GOT3 (cell line): ENCODE measurements around the gene GRIK4.

Experiments
- DNase-seq: peaks from one replicate; lab custom pipeline; 2025; ENCODE audit warnings: mixed read lengths; lab: John Stamatoyannopoulos, UW

GRIK4 gene

GRCh38 chr11:120510406-120511115, 987 bp upstream of the GRIK4 start:
- no peak for DNase-seq

- no peak for DNase-seq
Observed at GRCh38 chr11:120511820-120512738, 531 bp downstream of the GRIK4 start.

- DNase-seq: no peak
Observed at GRCh38 chr11:120512739-120513435, 1.3 kb downstream of the GRIK4 start.

GRCh38 chr11:120513436-120514315, 2.1 kb downstream of the GRIK4 start:
- no peak for DNase-seq

GRCh38 chr11:120514541-120515121, 3.1 kb downstream of the GRIK4 start:
- DNase-seq: no peak

- no peak for DNase-seq
Observed at GRCh38 chr11:120515186-120515723, 3.7 kb downstream of the GRIK4 start.

- no peak for DNase-seq
Observed at GRCh38 chr11:120516461-120517389, 5.2 kb downstream of the GRIK4 start.

- no peak for DNase-seq
Observed at GRCh38 chr11:120517390-120517761, 5.8 kb downstream of the GRIK4 start.

- no peak for DNase-seq
Observed at GRCh38 chr11:120517801-120518291, 6.3 kb downstream of the GRIK4 start.

- DNase-seq: no peak
Observed at GRCh38 chr11:120518356-120518755, 6.8 kb downstream of the GRIK4 start.

- no peak for DNase-seq
Observed at GRCh38 chr11:120519474-120519873, 7.9 kb downstream of the GRIK4 start.

GRCh38 chr11:120520091-120520822, 8.7 kb downstream of the GRIK4 start:
- DNase-seq: no peak

GRCh38 chr11:120521176-120521575, 9.6 kb downstream of the GRIK4 start:
- DNase-seq: no peak

GRCh38 chr11:120522021-120522420, 10.5 kb downstream of the GRIK4 start:
- DNase-seq: no peak

- no peak for DNase-seq
Observed at GRCh38 chr11:120522736-120523135, 11.2 kb downstream of the GRIK4 start.

- DNase-seq: no peak
Observed at GRCh38 chr11:120523196-120523595, 11.6 kb downstream of the GRIK4 start.

- no peak for DNase-seq
Observed at GRCh38 chr11:120524536-120525085, 13.1 kb downstream of the GRIK4 start.
